Hindlimb muscle (tissue), 1 donor: ENCODE measurements around the gene CBX8. TPM values are rescaled to one million over a fixed set of nuclear protein-coding genes. Genes with fewer than 3 reads are reported as not detected.
A peak's percentile ranks its signal among the peaks of the same experiment; 100 is the strongest.

Experiments
- DNase-seq: peaks from one replicate; pipeline ENCODE4 v3.0.0-alpha.2; 2013
- polyA plus RNA-seq: library from polyadenylated mRNA; unstranded; fragments of 120-200 nt; gene quantifications from one replicate; pipeline ENCODE4 v1.2.1, GENCODE V29; 2013; ENCODE audit not compliant: insufficient read length

The CBX8 gene
- polyA plus RNA-seq, 1 donor: 4.7 TPM

- no peak for DNase-seq
Measured at GRCh38 chr17:79819534-79820276, 22.8 kb upstream of the CBX8 start.

GRCh38 chr17:79819085-79819484 lies 22.2 kb upstream of the CBX8 start:
- no peak for DNase-seq

- DNase-seq: no peak
Measured at GRCh38 chr17:79818026-79818758, 21.3 kb upstream of the CBX8 start.

- DNase-seq: no peak
Measured at GRCh38 chr17:79815836-79816461, 19.1 kb upstream of the CBX8 start.

- no peak for DNase-seq
Measured at GRCh38 chr17:79814974-79815835, 18.3 kb upstream of the CBX8 start.

GRCh38 chr17:79814127-79814973 lies 17.5 kb upstream of the CBX8 start:
- no peak for DNase-seq

- no peak for DNase-seq
Measured at GRCh38 chr17:79813297-79814126, 16.6 kb upstream of the CBX8 start.

GRCh38 chr17:79812353-79813258 lies 15.7 kb upstream of the CBX8 start:
- no peak for DNase-seq

GRCh38 chr17:79811868-79812352 lies 15.0 kb upstream of the CBX8 start:
- no peak for DNase-seq

- DNase-seq: no peak
Measured at GRCh38 chr17:79811011-79811867, 14.4 kb upstream of the CBX8 start.

GRCh38 chr17:79810130-79811010 lies 13.5 kb upstream of the CBX8 start:
- peak; percentile 75 for DNase-seq

- no peak for DNase-seq
Measured at GRCh38 chr17:79809530-79810129, 12.8 kb upstream of the CBX8 start.

GRCh38 chr17:79808763-79809529 lies 12.1 kb upstream of the CBX8 start:
- no peak for DNase-seq

- DNase-seq: no peak
Measured at GRCh38 chr17:79806863-79807720, 10.2 kb upstream of the CBX8 start.

GRCh38 chr17:79806446-79806760 lies 9.5 kb upstream of the CBX8 start:
- DNase-seq: no peak
